Measurements from ENCODE around the gene ZBTB11.

- TF ChIP-seq REST (tag by site-specific recombination; IDR thresholded peaks at IDR 0.05) = no peak
- TF ChIP-seq ZNF394 (tag by site-specific recombination; IDR thresholded peaks at IDR 0.05; ENCODE audit: borderline replicate concordance) = no peak
- TF ChIP-seq ZBTB17 (tag by site-specific recombination; IDR thresholded peaks at IDR 0.05) = no peak
- TF ChIP-seq ZBTB7A (tag by site-specific recombination; IDR thresholded peaks at IDR 0.05; ENCODE audit: low read depth) = no peak
- TF ChIP-seq ZNF335 (tag by site-specific recombination; conservative IDR thresholded peaks at IDR 0.05) = no peak
- TF ChIP-seq ZNF274 (IDR thresholded peaks at IDR 0.05; ENCODE audit: low read length) = no peak
- no peak for TF ChIP-seq ZNF274 (tag by site-specific recombination; IDR thresholded peaks at IDR 0.05; ENCODE audit: borderline replicate concordance)
These were observed 729 bp upstream of the ZBTB11 start for GRCh38 chr3:101677436-101678286.

Measured in HEK293 (cell line).